ENCODE results near the gene MRPS12. TPM values are rescaled to one million over a fixed set of nuclear protein-coding genes. Genes with fewer than 3 reads are reported as not detected.

MRPS12 gene
- total and polyA plus RNA-seq, 9 of the 15 experiments (the other 6 are each of a cell fraction or from before 2014, with no cell fraction given), result 8.1 to 174 (median 52.0) TPM

GRCh38 chr19:38920602-38921419, 9.9 kb upstream of the MRPS12 start (continued):
- TF ChIP-seq SRSF1 (IDR thresholded peaks at IDR 0.05; ENCODE audit: low read depth, low read length) (no peak), ZNF668 (CRISPR knock-in tag; IDR thresholded peaks at IDR 0.05) (no peak), NCOR1 (IDR thresholded peaks at IDR 0.05) (peak; percentile 7; the same call in 1 of the 2 replicates), ZNF551 (CRISPR knock-in tag; IDR thresholded peaks at IDR 0.05) (no peak), AFF4 (CRISPR knock-in tag; IDR thresholded peaks at IDR 0.05) (no peak), ARHGAP35 (IDR thresholded peaks at IDR 0.05; ENCODE audit: partially characterized antibody) (peak; percentile 14), PYGO2 (tag; IDR thresholded peaks at IDR 0.05) (no peak), ZNF140 (CRISPR knock-in tag; IDR thresholded peaks at IDR 0.05) (no peak), SNAPC5 (CRISPR knock-in tag; IDR thresholded peaks at IDR 0.05) (no peak), EP400 (IDR thresholded peaks at IDR 0.05) (no peak), ZNF655 (CRISPR knock-in tag; IDR thresholded peaks at IDR 0.05) (no peak)
